Measurements from ENCODE around the gene SLX4IP.

Gene SLX4IP

GRCh38 chr20:10398834-10399369 is 36.2 kb upstream of the SLX4IP start:
- no peak for TF ChIP-seq CTCF (IDR thresholded peaks at IDR 0.05; ENCODE audit: low read depth, low read length)
- TF ChIP-seq MYC (IDR thresholded peaks at IDR 0.05; ENCODE audit: low read depth, low read length) = no peak
- no peak for TF ChIP-seq MAX (IDR thresholded peaks at IDR 0.05; ENCODE audit: low read depth, low read length)
- TF ChIP-seq POLR2A (IDR thresholded peaks at IDR 0.05; ENCODE audit: extremely low read depth, insufficient read length) = no peak
- no peak overlapping the region for H3K4me3 ChIP-seq (ENCODE audit: low read depth, low read length)
- no peak for DNase-seq (ENCODE audit: low read depth)

- peak; percentile 10 for DNase-seq (ENCODE audit: low read depth)
- TF ChIP-seq CTCF (IDR thresholded peaks at IDR 0.05; ENCODE audit: low read depth, low read length) (no peak), MAX (IDR thresholded peaks at IDR 0.05; ENCODE audit: low read depth, low read length) (no peak), POLR2A (IDR thresholded peaks at IDR 0.05; ENCODE audit: extremely low read depth, insufficient read length) (no peak), MYC (IDR thresholded peaks at IDR 0.05; ENCODE audit: low read depth, low read length) (no peak)
Measured at GRCh38 chr20:10402938-10403608, 32.0 kb upstream of the SLX4IP start.

DNA sequence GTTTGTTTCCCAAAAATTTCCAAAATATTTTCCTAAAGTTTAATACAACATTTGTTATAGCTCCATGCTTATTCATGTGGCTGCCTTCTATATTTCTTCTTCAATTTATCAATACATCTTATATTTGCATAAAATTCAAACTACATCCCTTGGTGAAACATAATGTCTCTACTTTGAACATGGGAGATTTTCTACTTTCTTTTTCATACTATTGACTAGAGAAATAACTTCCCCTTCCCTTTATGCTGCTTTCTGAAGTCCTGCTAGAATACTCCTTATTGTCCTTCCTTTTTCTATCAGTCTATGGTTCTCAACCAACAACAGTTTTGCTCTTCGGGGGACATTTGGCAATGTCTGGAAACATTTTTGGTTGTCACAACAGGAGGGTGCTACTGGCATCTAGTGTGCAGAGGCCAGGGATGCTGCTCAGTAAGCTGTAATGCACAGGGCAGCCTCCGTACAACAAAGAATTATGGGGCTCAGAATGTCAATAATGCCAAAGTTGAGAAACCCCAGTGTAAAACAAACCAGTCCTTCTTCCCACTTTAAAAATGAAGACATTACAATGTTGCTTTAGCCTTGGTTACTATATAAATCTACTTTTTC is 31.0 kb upstream of the SLX4IP start:
- DNase-seq (ENCODE audit: low read depth) = peak; percentile 25
- no peak for TF ChIP-seq POLR2A (IDR thresholded peaks at IDR 0.05; ENCODE audit: extremely low read depth, insufficient read length)
- TF ChIP-seq CTCF (IDR thresholded peaks at IDR 0.05; ENCODE audit: low read depth, low read length) = no peak
- no peak for TF ChIP-seq MAX (IDR thresholded peaks at IDR 0.05; ENCODE audit: low read depth, low read length)
- TF ChIP-seq MYC (IDR thresholded peaks at IDR 0.05; ENCODE audit: low read depth, low read length) = no peak
- no peak overlapping the region for H3K4me3 ChIP-seq (ENCODE audit: low read depth, low read length)

More at GRCh38 chr20:10402938-10403608, 32.0 kb upstream of the SLX4IP start:
- H3K4me3 ChIP-seq (ENCODE audit: low read depth, low read length) = no peak overlapping the region

DNA sequence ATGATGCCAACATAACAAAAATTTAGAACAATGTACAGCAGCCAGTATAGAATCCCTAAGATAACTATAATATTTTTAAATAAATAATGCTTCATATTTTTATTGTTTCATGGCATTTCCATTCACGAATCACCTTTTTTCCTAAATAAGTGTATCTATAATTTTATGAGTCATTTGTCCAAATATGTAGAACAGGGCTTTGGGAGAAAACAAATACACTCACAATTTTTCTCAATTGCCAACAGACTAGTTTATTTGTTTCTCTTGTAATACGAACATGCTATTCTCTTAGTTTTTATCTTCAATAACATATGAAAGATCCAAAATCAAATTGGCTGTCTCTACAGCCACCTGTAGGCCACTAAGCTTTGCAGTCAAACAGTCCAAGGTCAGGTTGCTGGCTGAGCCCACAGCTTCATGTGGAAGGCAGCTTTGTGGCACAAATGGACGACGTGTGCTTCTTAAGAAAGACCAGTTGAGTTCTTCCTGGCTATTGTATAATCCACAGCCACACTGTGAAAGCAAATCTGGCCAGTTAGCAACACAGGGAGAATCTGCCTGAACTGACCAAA is 30.1 kb upstream of the SLX4IP start:
- no peak overlapping the region for H3K4me3 ChIP-seq (ENCODE audit: low read depth, low read length)
- no peak for TF ChIP-seq MAX (IDR thresholded peaks at IDR 0.05; ENCODE audit: low read depth, low read length)
- no peak for TF ChIP-seq POLR2A (IDR thresholded peaks at IDR 0.05; ENCODE audit: extremely low read depth, insufficient read length)

GRCh38 chr20:10408108-10408813 is 26.8 kb upstream of the SLX4IP start:
- no peak overlapping the region for H3K4me3 ChIP-seq (ENCODE audit: low read depth, low read length)
- no peak for DNase-seq (ENCODE audit: low read depth)

More for the DNA sequence above, 30.1 kb upstream of the SLX4IP start:
- no peak for DNase-seq (ENCODE audit: low read depth)

DNA sequence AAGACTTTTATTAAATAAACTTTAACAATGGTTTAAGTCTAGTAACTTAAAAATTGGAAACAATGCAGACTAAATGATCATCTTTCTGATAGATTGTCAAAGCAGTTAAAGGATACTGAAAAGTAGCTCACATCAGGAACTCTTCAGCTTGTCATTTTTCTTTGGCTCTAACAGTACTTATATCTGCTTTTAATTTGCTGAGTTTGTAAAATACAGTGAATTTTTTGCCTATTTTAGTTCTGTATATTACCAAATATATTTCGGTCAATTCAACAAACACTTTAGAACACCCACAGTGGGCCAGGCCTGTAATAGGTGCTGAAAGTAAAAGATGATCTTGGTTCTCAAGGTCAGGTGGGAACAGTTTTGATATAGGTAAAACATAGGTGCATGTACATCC is 23.4 kb upstream of the SLX4IP start:
- no peak for DNase-seq (ENCODE audit: low read depth)

More at GRCh38 chr20:10408108-10408813, 26.8 kb upstream of the SLX4IP start:
- TF ChIP-seq MYC (IDR thresholded peaks at IDR 0.05; ENCODE audit: low read depth, low read length) (no peak), POLR2A (IDR thresholded peaks at IDR 0.05; ENCODE audit: extremely low read depth, insufficient read length) (no peak), MAX (IDR thresholded peaks at IDR 0.05; ENCODE audit: low read depth, low read length) (no peak)

More for the DNA sequence above, 23.4 kb upstream of the SLX4IP start:
- TF ChIP-seq CTCF (IDR thresholded peaks at IDR 0.05; ENCODE audit: low read depth, low read length) (no peak), MYC (IDR thresholded peaks at IDR 0.05; ENCODE audit: low read depth, low read length) (no peak), MAX (IDR thresholded peaks at IDR 0.05; ENCODE audit: low read depth, low read length) (no peak), POLR2A (IDR thresholded peaks at IDR 0.05; ENCODE audit: extremely low read depth, insufficient read length) (no peak)
- no peak overlapping the region for H3K4me3 ChIP-seq (ENCODE audit: low read depth, low read length)
